ENCODE measurements around the gene CBX3.
"Not testable (repeated sequence)": the region's sequence is repeated elsewhere in the genome, so short reads cannot be mapped to it uniquely, and the experiment has no call there.

- TF ChIP-seq CTCF, POLR2A (IDR thresholded peaks at IDR 0.05): not testable (repeated sequence)
Measured at GRCh38 chr7:26152782-26153240, 48.7 kb upstream of the CBX3 start.

Measured in body of pancreas (tissue), 4 donors.